CD4-positive, alpha-beta T cell treated with Interleukin-12 subunit alpha and Interleukin-12 subunit beta, for 1 hour (primary cell): Measurements from ENCODE around the gene DCC.

ENCODE experiments used
- DNase-seq: peaks from one replicate; pipeline ENCODE4 v3.0.0-alpha.2; 2020

DCC gene

DNA sequence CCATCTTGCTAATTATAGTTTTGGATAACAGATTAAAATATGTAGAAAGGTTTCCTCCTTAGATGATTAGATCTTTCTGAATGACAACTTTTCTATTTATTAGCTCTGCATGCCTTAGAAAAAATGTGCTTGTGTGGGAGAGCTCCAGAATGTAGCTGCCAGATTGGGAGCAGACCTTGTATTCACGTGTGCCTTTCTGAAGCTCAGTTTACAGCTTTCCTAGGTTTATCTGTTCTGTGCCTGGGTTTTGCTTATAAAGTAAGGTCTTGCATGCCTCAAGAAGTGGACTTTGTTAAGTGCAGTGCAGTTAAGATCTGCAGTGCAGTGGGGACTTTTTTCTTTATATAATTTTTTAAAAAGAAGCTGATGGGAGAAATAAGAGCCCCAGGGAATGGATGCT, 179.0 kb downstream of the DCC start:
- no peak for DNase-seq

DNA sequence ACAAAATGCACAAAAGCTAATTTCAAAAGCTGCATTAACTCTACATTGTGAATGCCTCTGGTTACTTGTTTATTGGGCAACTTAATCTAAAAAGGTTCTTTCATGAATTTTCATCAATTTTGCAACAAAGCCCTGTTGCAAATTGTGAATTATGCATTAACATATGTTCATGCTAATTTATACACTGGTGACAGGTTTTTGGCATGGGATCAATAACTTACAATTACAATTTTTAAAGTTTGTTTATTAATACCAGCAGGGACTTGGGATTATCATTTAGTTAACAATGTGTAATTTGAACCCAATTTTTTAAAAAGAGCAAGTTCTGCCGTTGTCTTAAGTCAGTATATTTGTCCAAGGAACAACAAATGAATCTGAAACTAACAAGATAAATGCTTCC, 183.6 kb downstream of the DCC start:
- DNase-seq, result no peak

DNA sequence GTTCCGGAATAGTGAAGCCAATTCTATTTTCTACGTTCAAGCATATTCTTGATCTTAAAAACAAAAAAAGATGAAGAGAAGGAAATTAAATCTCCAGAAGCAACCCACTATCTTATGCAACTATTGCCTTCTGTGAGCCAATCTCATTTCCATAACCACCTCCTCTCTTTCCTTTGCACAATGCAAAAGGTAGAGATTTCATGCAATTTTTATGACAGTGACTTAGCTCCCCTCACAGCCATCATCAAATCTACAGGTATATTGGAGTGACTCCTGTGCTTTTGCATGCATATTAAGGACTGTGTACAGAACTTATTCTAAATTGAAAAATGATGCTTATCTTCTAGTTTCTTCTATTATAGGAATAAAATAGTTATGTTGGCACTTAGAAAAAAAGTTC, 191.8 kb downstream of the DCC start:
- no peak for DNase-seq

GRCh38 chr18:52536039-52536438, 196.0 kb downstream of the DCC start:
- no peak for DNase-seq

DNA sequence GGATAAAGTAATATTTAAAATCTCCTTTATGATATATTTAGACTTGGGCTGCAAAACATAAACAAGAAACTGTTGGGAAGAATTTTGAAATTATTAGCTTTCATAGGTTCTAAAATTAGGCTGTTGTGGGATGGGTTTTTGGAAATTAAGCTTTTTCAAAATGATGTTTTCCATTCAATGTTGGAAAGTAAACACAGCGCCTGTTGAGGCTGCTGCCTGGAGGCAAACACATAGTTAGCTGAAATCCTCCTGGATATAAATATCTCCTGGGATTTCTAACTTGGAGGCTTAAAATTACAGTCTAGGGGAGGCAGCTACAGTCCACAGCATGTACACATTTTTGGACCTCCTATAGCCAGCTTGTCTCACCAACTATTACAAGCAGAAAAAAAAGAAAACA, 197.3 kb downstream of the DCC start:
- no peak for DNase-seq

DNA sequence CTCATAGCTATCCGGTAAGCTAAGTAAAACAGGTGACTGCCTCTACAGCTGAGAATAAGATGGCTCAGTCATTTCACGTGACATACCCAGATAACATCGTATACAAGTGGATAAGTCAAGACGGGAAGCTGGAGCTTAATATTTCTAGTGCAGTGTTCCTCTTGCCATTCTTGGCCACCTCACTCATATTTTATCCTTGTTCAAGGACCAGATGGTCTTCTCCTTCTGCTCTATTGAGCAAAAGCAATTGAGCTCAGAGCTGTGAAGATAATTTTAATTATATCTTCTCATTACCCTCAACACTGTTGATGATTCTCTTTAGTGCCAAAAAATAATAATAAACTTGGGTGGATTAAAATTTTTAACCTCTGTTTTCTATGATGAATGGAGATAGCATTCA, 201.1 kb downstream of the DCC start:
- DNase-seq, result no peak

DNA sequence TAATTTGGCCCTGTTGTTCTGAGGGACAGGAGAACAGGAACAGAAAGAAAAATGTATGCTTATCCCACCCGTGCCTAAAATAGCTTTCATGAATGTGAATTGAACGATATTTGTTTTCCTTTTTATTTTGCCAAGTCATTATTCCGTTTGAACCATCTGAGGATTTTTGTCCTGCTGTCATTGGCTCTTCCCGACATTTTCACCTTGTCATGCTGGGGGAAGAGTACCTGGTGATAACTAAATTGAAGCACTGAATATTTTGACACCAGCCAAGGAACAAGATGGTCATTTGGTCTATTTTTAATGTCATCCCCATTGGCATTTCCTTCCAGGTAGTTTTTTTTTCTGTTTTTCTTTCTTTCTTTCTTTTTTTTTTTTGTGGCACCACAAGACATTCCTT, 204.1 kb downstream of the DCC start:
- DNase-seq, result no peak

DNA sequence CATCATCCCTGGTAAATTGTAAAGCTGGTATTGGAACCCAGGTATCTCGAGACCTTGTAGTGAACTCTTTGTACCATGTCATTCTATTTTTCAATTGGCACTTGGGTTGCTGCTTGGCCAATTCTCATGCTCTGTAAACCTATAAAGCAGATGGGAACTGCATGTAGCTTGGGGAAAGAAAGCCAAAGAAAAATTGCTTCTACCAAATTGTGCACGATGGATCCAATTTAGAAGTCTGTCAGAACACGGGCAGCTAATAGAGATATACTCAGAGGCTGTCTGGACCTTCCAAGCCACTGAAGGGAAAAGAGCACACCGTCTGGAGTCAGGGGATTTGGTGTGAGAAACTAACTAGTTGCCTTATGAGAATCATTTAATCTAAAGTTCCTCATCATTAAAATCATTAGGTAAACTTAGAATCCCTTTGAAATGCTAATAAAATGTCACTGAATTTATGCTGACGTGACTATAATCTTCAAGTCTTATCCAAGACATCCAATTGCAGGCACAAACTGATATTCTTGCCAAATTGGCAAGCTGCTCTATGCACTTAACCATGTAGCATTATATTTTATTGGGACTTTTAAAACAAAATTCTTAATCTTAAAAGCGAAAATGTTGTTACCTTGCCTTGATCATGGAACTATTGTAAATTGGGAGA, 206.8 kb downstream of the DCC start:
- no peak for DNase-seq

DNA sequence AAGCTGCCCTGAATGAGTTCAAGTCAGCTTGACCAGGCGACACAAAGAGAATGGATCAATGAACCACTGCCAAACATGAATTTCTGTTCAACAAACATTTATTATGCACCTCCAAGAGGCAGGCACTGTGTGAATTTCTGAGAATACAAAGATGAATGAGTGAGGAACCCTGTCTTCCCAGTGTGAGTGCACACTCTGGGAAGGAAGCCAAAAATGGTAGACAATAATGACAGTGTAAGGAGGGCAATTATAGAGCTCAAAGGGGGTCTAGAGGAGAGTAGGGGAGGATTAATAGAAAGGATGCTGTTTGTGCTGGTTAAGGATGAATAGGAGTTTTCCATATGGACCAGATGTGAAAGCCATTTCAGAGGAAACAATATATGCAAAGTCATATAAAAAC, 213.4 kb downstream of the DCC start:
- DNase-seq, result no peak

- DNase-seq, result no peak
These were observed 214.2 kb downstream of the DCC start for GRCh38 chr18:52554180-52554579.

GRCh38 chr18:52567360-52567759, 227.4 kb downstream of the DCC start:
- DNase-seq, result no peak

DNA sequence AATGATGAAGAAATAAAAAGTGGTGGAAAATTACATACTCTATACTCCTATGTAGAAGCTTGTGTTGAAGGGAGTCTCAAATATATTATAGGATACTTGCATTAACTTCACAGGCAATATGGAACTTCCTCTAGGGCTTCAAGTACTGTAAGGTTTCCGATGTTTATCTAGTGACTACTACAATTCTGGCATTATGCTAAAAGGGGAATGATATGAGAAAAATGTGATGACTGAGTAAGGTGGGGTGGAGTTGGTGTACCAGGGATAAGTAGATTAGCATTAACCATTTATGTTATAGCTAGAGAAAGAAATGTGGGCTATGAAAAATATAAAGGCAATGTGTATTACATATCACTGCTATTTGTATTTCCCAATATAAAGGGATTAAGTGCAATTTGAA, 229.5 kb downstream of the DCC start:
- no peak for DNase-seq

DNA sequence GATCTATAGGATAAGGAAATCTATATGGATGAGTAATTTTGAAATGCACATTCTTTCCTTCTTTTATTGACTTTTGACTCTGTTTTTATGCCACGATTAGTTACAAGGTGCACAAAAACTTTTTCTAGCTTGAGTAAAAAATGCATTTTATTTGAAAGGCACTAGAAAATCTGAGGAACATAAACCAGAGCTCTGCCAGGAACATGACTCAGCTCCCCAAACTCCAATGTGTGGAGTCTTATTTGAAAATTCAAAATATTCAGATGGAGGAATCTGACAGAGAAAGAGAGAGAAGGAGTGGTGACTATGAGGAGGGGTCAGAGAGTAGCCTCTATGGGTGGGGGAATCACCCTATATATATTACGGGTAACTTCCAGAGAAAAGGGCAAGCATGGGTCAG, 231.0 kb downstream of the DCC start:
- DNase-seq, result no peak

DNA sequence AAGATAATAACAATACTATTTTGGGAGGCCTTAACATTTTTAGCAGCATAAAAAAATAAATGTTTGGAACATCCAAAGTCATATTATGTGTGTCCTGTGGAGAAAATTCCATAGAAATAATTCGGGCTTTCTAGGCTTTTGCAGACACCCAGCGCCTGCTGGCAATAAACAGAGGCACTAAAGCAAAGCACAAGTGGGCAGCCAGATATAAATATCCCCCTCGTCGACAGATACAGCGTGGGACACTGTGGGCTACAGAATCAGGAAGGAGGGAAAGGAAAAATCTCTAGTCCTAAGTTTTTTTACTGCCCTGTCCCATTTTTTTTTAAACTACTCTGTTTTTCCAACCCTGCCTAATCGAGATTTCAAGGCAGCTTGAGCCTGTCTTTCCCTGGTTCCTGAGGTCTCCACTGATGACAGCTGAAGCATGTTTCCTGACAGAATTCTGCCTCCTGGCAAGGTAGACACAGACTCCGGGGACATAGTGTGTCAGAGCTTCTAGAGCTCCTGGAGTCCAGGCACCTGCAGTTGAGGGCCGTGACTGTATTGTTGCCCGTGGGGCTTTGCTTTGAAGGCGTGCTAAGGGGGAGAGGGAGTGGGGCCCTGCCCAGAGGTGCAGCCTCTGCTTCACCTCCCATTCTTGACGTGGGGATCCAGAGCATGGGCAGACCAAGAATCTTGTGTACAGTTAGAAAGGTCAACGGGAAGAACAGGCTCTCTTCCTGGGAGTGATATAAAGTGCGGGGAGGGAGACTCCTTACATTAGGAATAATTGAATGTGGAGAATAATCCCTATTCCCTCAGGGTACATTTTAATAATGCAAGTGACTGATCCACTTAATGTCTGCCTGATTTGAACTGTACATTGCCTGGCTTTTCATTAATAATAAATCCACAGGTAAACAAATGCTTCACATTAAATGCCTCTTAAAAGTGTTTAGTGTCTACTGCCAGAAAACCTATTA, 232.3 kb downstream of the DCC start:
- no peak for DNase-seq

DNA sequence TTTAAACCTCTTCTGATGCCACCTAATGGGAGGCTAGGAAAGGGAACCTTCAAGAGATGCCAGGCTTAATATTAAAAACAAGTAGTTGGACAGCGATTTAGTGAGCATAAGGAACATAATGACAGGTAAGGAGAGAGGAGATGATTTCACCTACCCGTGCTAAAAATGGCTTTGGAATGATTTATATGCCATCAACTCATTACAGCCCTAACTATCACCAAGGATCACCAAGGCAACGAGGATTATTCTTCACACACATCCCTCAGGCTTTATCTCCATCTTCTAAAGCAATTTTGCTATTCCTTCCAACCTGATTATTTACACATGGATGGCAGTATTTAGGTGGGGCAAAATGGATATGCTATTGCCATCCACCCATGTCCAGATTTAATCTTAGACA, 237.8 kb downstream of the DCC start:
- DNase-seq, result no peak

- DNase-seq, result no peak
These were observed 242.1 kb downstream of the DCC start for GRCh38 chr18:52582061-52582460.

DNA sequence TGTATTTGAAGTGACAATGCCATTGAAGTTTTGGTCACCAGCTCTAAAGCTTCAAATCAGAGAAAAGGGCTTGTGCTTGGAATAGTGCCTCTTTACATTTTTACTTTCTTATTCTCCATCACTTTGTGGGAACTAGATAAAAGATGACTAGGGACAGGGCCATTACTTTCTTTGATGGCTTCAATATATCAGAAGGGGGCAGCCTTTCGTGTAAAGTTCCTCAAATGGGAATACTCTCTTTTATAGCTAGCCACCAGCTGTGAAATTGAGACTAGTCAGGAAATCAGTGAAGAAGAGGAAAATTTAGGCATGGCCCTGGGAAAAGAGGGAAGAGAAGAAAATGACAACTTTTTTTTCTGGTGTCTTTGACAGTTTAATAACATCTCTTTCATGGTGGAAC, 242.5 kb downstream of the DCC start:
- DNase-seq, result no peak

GRCh38 chr18:52588931-52589330, 248.9 kb downstream of the DCC start:
- no peak for DNase-seq

DNA sequence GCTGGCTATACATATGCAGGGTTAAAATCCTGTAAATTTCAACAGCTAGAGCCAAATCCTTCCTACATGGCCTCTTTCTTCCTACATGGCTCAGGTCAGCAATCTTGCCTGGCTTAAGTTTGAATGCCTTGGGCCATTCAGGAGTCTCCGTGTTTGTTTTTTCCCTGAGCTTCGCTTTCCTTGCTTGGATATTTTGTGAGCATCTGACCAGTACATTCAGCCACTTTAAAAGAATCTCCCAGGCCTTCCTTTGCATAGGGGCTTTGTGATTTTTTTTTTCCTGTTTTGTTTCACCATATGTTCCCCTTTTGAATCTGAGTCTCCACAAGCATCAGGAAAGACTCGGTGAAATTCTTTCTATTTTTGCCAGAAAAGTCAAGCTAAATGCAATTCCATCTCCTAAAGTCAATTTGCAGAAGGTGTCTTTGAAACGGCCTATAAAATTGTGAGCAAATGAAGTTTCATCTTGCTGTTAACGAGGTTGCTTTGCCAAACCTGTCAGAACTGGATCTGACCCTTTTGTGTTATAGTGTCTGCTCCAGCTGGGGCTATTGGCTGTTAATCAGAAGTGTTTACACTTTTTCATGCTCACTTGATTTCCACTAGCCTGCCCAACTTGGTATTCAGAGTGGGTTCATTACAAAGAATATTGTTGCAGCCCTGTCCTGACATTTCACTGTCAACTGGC, 256.9 kb downstream of the DCC start:
- DNase-seq, result no peak

DNA sequence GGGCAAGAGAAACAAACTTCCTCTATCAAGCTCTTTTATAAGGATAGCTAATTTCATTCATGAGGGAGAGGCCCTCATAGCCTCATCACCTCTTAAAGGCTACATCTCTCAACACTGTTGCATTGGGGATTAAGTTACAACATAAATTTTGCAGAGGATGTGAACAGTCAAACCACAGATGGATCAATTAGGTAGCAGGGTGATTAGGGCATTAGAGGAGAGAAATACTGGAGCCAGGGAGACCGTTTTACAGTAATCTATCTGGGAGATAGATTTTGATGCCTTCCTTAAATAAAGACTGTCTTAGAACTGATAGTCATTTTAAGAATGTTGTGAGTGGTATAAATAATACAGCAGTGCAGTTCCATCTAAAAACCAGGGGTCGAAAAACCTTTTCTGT, 258.9 kb downstream of the DCC start:
- DNase-seq, result no peak

DNA sequence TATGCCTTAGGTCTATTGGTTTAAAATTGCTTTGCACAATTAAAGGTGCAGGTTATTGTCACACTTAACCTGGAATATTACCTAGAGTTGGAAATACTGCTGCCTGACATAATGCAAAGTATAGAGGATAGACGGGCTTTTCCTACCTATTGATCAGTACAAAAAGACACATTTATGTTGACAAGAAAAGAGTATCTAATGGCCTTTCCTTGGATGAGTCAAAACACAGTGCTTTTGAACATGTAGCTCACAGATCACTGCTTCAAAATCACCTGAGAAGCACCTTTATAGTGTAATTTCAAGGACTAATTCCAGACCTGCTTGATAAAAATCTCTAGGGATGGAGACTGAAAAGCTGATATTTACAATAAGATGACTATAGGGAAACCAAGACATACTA, 262.8 kb downstream of the DCC start:
- DNase-seq, result no peak

GRCh38 chr18:52605345-52605744, 265.3 kb downstream of the DCC start:
- no peak for DNase-seq

DNA sequence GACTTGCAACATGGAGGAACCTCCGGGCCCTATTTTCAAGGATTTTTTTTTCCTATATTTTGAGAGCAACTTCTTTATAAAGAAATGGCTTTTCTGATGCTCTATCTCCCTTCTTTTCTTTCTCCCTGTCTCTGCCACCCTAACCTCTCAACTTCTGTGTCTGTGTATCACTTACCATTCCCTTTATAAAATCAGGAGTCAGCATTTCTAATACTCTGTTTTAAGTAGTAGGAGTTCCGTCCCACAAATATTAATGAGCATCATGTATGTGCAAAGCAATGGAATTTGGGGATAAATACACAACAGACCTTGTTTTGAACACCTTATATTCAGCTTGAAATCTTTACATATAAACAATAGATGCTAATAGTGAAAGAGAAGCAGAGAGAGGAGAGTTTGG, 268.0 kb downstream of the DCC start:
- no peak for DNase-seq
